ENCODE measurements around the gene C20orf141. TPM values are rescaled to one million over a fixed set of nuclear protein-coding genes. Genes with fewer than 3 reads are reported as not detected.

The C20orf141 gene
- total and polyA plus RNA-seq, 10 of the 15 experiments (the other 5 are each of a cell fraction or from before 2014, with no cell fraction given), result not detected

GRCh38 chr20:2822073-2822472 is 7.3 kb downstream of the C20orf141 start:
- Histone ChIP-seq H3K36me3 (ENCODE audit: control insufficient read depth in 2 of 2, insufficient read depth in 2 of 2, low read length in 1 of 2) (no peaks in the 10 kb centered on the region), H3K4me2 (ENCODE audit: control insufficient read depth, insufficient read depth) (no peak overlapping the region), H3K4me3 (no peak overlapping the region), H3K27ac (ENCODE audit: control insufficient read depth, insufficient read depth) (no peak overlapping the region), H4K20me1 (ENCODE audit: control insufficient read depth, insufficient read depth) (no peaks in the 10 kb centered on the region), H3K9me3 (replicated peaks; ENCODE audit: control insufficient read depth, insufficient read depth, low read length) (no peaks in the 10 kb centered on the region), H3K9ac (ENCODE audit: control insufficient read depth, insufficient read depth, low read length) (no peak overlapping the region), H3K79me2 (ENCODE audit: control insufficient read depth, insufficient read depth, low read length) (no peaks in the 10 kb centered on the region), H2AFZ (ENCODE audit: control insufficient read depth, low read depth, low read length) (no peak overlapping the region), H3K27me3 (replicated peaks in 1 of 2; ENCODE audit: control insufficient read depth in 2 of 2, insufficient read depth in 2 of 2, low read length in 1 of 2) (no peaks in the 10 kb centered on the region), H3K4me1 (ENCODE audit: control insufficient read depth, insufficient read depth, low read length) (no peaks in the 10 kb centered on the region; the same call in 1 of the 2 replicates)
- no TSS peak for BruUV-seq (replicated peaks)
- FAIRE-seq, result peak; percentile 47
- POLR2A ChIA-PET, result no interaction called here
- CTCF ChIA-PET, result no interaction called here
- TF ChIP-seq RUNX3 (IDR thresholded peaks at IDR 0.05; ENCODE audit: low read length), result peak; percentile 69
- no peak for TF ChIP-seq CBX3 (IDR thresholded peaks at IDR 0.05; ENCODE audit: borderline replicate concordance, low read depth)
- intact Hi-C loops (cut with micrococcal nuclease; ENCODE audit: unreplicated experiment), result no loop called here
- no peak for DNase-seq (ENCODE audit: low read depth, low spot score)
- ATAC-seq, result no peak; the same call in 2 of the 3 replicates
- SMC1A ChIA-PET (ENCODE audit: uncharacterized antibody, unreplicated experiment), result interaction anchor here (1.5 kb wide), 1 partner anchor 10 kb away, joined by 4 read pairs; no protein-coding TSS in a partner anchor
- RAD21 ChIA-PET (ENCODE audit: unreplicated experiment), result no interaction called here
- 11% methylated on average over 5 of the region's 5 CpGs for WGBS (ENCODE audit: insufficient coverage, insufficient replicate concordance, low lambda C conversion rate, missing lambda C conversion rate)
- in situ Hi-C loops (cut with MboI), result loop anchor here (5.0 kb wide), 1 partner anchor 1215 kb away; no protein-coding TSS in a partner anchor

GRCh38 chr20:2825761-2826160 is 11.0 kb downstream of the C20orf141 start:
- Histone ChIP-seq H3K4me1 (ENCODE audit: control insufficient read depth, insufficient read depth, low read length) (no peaks in the 10 kb centered on the region; the same call in 1 of the 2 replicates), H3K79me2 (ENCODE audit: control insufficient read depth, insufficient read depth, low read length) (no peaks in the 10 kb centered on the region), H3K9me3 (replicated peaks; ENCODE audit: control insufficient read depth, insufficient read depth, low read length) (no peaks in the 10 kb centered on the region), H3K27me3 (replicated peaks in 1 of 2; ENCODE audit: control insufficient read depth in 2 of 2, insufficient read depth in 2 of 2, low read length in 1 of 2) (no peaks in the 10 kb centered on the region), H2AFZ (ENCODE audit: control insufficient read depth, low read depth, low read length) (no peak overlapping the region), H3K4me3 (no peak overlapping the region), H3K36me3 (ENCODE audit: control insufficient read depth in 2 of 2, insufficient read depth in 2 of 2, low read length in 1 of 2) (no peaks in the 10 kb centered on the region), H3K27ac (ENCODE audit: control insufficient read depth, insufficient read depth) (no peak overlapping the region), H3K4me2 (ENCODE audit: control insufficient read depth, insufficient read depth) (no peak overlapping the region), H4K20me1 (ENCODE audit: control insufficient read depth, insufficient read depth) (no peaks in the 10 kb centered on the region), H3K9ac (ENCODE audit: control insufficient read depth, insufficient read depth, low read length) (no peak overlapping the region)
- RAD21 ChIA-PET (ENCODE audit: unreplicated experiment), result no interaction called here
- intact Hi-C loops (cut with micrococcal nuclease; ENCODE audit: unreplicated experiment) (no loop called here), in situ Hi-C loops (cut with MboI) (no loop called here)
- ATAC-seq (no peak), DNase-seq (ENCODE audit: low read depth, low spot score) (no peak), FAIRE-seq (no peak)
- 63% methylated on average over 2 of the region's 2 CpGs for WGBS (ENCODE audit: insufficient coverage, insufficient replicate concordance, low lambda C conversion rate, missing lambda C conversion rate)
- SMC1A ChIA-PET (ENCODE audit: uncharacterized antibody, unreplicated experiment), result no interaction called here
- CTCF ChIA-PET, result no interaction called here
- POLR2A ChIA-PET, result no interaction called here
- BruUV-seq (replicated peaks), result no TSS peak
- TF ChIP-seq JUND (IDR thresholded peaks at IDR 0.05; ENCODE audit: low read depth, low read length) (no peak), PAX5 (IDR thresholded peaks at IDR 0.05; ENCODE audit: borderline replicate concordance, low read depth, low read length) (no peak), POLR2A (IDR thresholded peaks at IDR 0.05; ENCODE audit: low read depth, low read length) (no peak), E4F1 (IDR thresholded peaks at IDR 0.05; ENCODE audit: borderline replicate concordance, partially characterized antibody) (no peak), ASH2L (IDR thresholded peaks at IDR 0.05; ENCODE audit: borderline replicate concordance, low read depth) (no peak), USF1 (IDR thresholded peaks at IDR 0.05; ENCODE audit: borderline replicate concordance, extremely low read length, insufficient read depth, low read depth, low read length) (no peak), ZNF687 (IDR thresholded peaks at IDR 0.05) (no peak), CREM (IDR thresholded peaks at IDR 0.05; ENCODE audit: low read depth) (no peak), ATF7 (IDR thresholded peaks at IDR 0.05; ENCODE audit: low read depth) (no peak)
